Liver (tissue), 9 donors: ENCODE measurements around the gene TBC1D12. TPM values are rescaled to one million over a fixed set of nuclear protein-coding genes. Genes with fewer than 3 reads are reported as not detected.

Source experiments
- DNase-seq: peaks from one replicate; pipeline ENCODE4 v3.0.0-alpha.2; 2017; ENCODE audit warnings: low spot score
- H3K27ac ChIP-seq, 2 donors: one replicate each; pipeline ENCODE4 v1.7.0; 2013; ENCODE audit warnings: inconsistent platforms in 2 of 2, low read length in 2 of 2, control low read depth in 1 of 2, low read depth in 1 of 2, mild to moderate bottlenecking in 1 of 2
- H3K27me3 ChIP-seq, 4 donors: one replicate each; pipeline versions ENCODE4 v1.6.1 to v1.7.0; 2013; ENCODE audit warnings: low read length in 3 of 4, inconsistent platforms in 1 of 4, mild to moderate bottlenecking in 1 of 4, moderate library complexity in 1 of 4; ENCODE audit not compliant: control insufficient read depth in 4 of 4, insufficient read depth in 4 of 4
- H3K36me3 ChIP-seq, 4 donors: one replicate each; pipeline versions ENCODE4 v1.6.1 to v1.7.0; 2013; ENCODE audit warnings: low read length in 3 of 4, mild to moderate bottlenecking in 3 of 4, low read depth in 1 of 4, moderate library complexity in 1 of 4; ENCODE audit not compliant: control insufficient read depth in 4 of 4, insufficient read depth in 3 of 4
- H3K4me1 ChIP-seq, 4 donors: one replicate each; pipeline versions ENCODE4 v1.6.1 to v1.7.0; 2013; ENCODE audit warnings: low read length in 3 of 4, mild to moderate bottlenecking in 3 of 4, moderate library complexity in 1 of 4; ENCODE audit not compliant: control insufficient read depth in 4 of 4, insufficient read depth in 4 of 4
- H3K4me3 ChIP-seq, 3 donors: one replicate each; pipeline versions ENCODE4 v1.6.1 to v1.7.0; 2013; ENCODE audit warnings: low read length in 3 of 3, control low read depth in 1 of 3, low read depth in 1 of 3, mild to moderate bottlenecking in 1 of 3
- H3K9ac ChIP-seq, 2 donors: one replicate each; pipeline ENCODE4 v1.7.0; 2013; ENCODE audit warnings: low read length in 2 of 2, mild to moderate bottlenecking in 2 of 2, moderate library complexity in 2 of 2, control low read depth in 1 of 2, low read depth in 1 of 2
- H3K9me3 ChIP-seq, 4 donors: one replicate each; pipeline versions ENCODE4 v1.6.1 to v1.7.0; 2013; ENCODE audit warnings: low read length in 3 of 4; ENCODE audit not compliant: control insufficient read depth in 4 of 4
- EGR1 ChIP-seq, 2 donors: IDR thresholded peaks; 2 replicates each; pipeline ENCODE4 v1.6.1; 2016 to 2018; ENCODE audit warnings: antibody characterized with exemption in 2 of 2, low read depth in 2 of 2
- FOXA1 ChIP-seq: IDR thresholded peaks from 2 replicates; pipeline ENCODE4 v1.6.1; 2016; ENCODE audit warnings: antibody characterized with exemption
- FOXA2 ChIP-seq: IDR thresholded peaks from 2 replicates; pipeline ENCODE4 v1.6.1; 2016; ENCODE audit warnings: antibody characterized with exemption
- GABPA ChIP-seq, 2 donors: IDR thresholded peaks in 1 of 2; conservative IDR thresholded peaks in 1 of 2; 2 replicates each; pipeline ENCODE4 v1.6.1; 2016; ENCODE audit warnings: antibody characterized with exemption in 2 of 2, mild to moderate bottlenecking in 1 of 2, moderate library complexity in 1 of 2
- JUND ChIP-seq, 2 donors: IDR thresholded peaks; 2 replicates each; pipeline ENCODE4 v1.6.1; 2016; ENCODE audit warnings: antibody characterized with exemption in 2 of 2
- NR2F2 ChIP-seq: IDR thresholded peaks from 2 replicates; pipeline ENCODE4 v1.6.1; 2016; ENCODE audit warnings: antibody characterized with exemption
- RAD21 ChIP-seq, 2 donors: IDR thresholded peaks; 2 replicates each; pipeline ENCODE4 v1.6.1; 2016; ENCODE audit warnings: antibody characterized with exemption in 2 of 2, mild to moderate bottlenecking in 2 of 2
- SP1 ChIP-seq: IDR thresholded peaks from 2 replicates; pipeline ENCODE4 v1.6.1; 2018; ENCODE audit warnings: antibody characterized with exemption, mild to moderate bottlenecking
- YY1 ChIP-seq: IDR thresholded peaks from 2 replicates; pipeline ENCODE4 v1.6.1; 2016; ENCODE audit warnings: antibody characterized with exemption, mild to moderate bottlenecking
- polyA plus RNA-seq, 2 donors: library from polyadenylated mRNA; stranded (reverse) in 1 of 2; unstranded in 1 of 2; fragments of 200-250 nt in 1 of 2; fragments of >200 nt in 1 of 2; fragmentation: Nextera tagmentation in 1 of 2; extraction: Ambion mirVana in 1 of 2; gene quantifications; one replicate each; pipeline versions ENCODE4 v1.2.1 to v1.2.3, GENCODE V29; 2013 to 2015
- total RNA-seq, 2 donors: library from RNA; depleted of rRNA; stranded (reverse); fragments of >200 nt; gene quantifications; one replicate each; pipeline ENCODE4 v1.2.3, GENCODE V29; 2014
- TF ChIP-seq, protein P1 (sequence below): IDR thresholded peaks from 2 replicates; pipeline ENCODE4 v1.6.1; 2016; ENCODE audit warnings: antibody characterized with exemption, mild to moderate bottlenecking
- TF ChIP-seq, protein P2 (sequence below): IDR thresholded peaks from 2 replicates; pipeline ENCODE4 v1.6.1; 2016; ENCODE audit warnings: antibody characterized with exemption
- TF ChIP-seq, protein P3 (sequence below): IDR thresholded peaks from 2 replicates; pipeline ENCODE4 v1.6.1; 2016; ENCODE audit warnings: antibody characterized with exemption
- donor health status: healthy.
- donor health status: healthy.
- donor health status: healthy.
- donor health status: healthy.
- donor health status: healthy.

The TBC1D12 gene
- total and polyA plus RNA-seq, 4 donors: 2.6 to 7.5 (median 5.0) TPM

DNA sequence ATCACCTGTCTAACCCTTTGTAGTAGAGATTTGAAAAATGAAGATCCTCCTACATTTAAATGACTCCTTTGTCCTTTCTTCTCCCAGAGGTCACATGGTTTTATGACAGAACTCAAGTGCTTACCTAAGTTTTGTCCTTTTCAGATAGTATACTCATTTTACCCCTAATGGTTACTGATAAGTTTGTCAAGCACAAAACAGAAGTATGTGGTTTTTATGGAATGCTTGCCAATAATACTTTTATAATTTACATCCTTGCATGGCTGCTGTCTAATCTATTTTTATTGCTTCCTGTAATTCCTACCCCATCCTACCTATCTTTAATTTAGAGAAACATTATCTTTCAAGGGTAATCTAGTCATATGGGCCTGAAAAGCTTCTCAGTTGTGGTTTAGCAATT, 180.8 kb downstream of the TBC1D12 start:
- DNase-seq: no peak
- H3K27ac ChIP-seq: no peak overlapping the region
- no peaks in the 10 kb centered on the region for H3K27me3 ChIP-seq
- no peak overlapping the region for H3K4me3 ChIP-seq
- no peak overlapping the region for H3K9ac ChIP-seq
- TF ChIP-seq GABPA (IDR thresholded peaks at IDR 0.05 in 1 of 2, conservative IDR thresholded peaks at IDR 0.05 in 1 of 2) (no peak), RAD21 (IDR thresholded peaks at IDR 0.05) (no peak), NR2F2 (no peak), FOXA1 (no peak), JUND (IDR thresholded peaks at IDR 0.05) (no peak), FOXA2 (no peak), YY1 (no peak), EGR1 (IDR thresholded peaks at IDR 0.05; ENCODE audit: low read depth in 2 of 2) (no peak), SP1 (no peak)
- TF ChIP-seq, protein P1, sequence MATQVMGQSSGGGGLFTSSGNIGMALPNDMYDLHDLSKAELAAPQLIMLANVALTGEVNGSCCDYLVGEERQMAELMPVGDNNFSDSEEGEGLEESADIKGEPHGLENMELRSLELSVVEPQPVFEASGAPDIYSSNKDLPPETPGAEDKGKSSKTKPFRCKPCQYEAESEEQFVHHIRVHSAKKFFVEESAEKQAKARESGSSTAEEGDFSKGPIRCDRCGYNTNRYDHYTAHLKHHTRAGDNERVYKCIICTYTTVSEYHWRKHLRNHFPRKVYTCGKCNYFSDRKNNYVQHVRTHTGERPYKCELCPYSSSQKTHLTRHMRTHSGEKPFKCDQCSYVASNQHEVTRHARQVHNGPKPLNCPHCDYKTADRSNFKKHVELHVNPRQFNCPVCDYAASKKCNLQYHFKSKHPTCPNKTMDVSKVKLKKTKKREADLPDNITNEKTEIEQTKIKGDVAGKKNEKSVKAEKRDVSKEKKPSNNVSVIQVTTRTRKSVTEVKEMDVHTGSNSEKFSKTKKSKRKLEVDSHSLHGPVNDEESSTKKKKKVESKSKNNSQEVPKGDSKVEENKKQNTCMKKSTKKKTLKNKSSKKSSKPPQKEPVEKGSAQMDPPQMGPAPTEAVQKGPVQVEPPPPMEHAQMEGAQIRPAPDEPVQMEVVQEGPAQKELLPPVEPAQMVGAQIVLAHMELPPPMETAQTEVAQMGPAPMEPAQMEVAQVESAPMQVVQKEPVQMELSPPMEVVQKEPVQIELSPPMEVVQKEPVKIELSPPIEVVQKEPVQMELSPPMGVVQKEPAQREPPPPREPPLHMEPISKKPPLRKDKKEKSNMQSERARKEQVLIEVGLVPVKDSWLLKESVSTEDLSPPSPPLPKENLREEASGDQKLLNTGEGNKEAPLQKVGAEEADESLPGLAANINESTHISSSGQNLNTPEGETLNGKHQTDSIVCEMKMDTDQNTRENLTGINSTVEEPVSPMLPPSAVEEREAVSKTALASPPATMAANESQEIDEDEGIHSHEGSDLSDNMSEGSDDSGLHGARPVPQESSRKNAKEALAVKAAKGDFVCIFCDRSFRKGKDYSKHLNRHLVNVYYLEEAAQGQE: no peak
- TF ChIP-seq, protein P2, sequence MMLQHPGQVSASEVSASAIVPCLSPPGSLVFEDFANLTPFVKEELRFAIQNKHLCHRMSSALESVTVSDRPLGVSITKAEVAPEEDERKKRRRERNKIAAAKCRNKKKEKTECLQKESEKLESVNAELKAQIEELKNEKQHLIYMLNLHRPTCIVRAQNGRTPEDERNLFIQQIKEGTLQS: no peak
- TF ChIP-seq, protein P3, sequence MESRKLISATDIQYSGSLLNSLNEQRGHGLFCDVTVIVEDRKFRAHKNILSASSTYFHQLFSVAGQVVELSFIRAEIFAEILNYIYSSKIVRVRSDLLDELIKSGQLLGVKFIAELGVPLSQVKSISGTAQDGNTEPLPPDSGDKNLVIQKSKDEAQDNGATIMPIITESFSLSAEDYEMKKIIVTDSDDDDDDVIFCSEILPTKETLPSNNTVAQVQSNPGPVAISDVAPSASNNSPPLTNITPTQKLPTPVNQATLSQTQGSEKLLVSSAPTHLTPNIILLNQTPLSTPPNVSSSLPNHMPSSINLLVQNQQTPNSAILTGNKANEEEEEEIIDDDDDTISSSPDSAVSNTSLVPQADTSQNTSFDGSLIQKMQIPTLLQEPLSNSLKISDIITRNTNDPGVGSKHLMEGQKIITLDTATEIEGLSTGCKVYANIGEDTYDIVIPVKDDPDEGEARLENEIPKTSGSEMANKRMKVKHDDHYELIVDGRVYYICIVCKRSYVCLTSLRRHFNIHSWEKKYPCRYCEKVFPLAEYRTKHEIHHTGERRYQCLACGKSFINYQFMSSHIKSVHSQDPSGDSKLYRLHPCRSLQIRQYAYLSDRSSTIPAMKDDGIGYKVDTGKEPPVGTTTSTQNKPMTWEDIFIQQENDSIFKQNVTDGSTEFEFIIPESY: no peak
- H3K4me1 ChIP-seq: no peaks in the 10 kb centered on the region
- H3K9me3 ChIP-seq: no peaks in the 10 kb centered on the region
- H3K36me3 ChIP-seq: no peaks in the 10 kb centered on the region

Other genes with a start within 250 kb of the TBC1D12 start
- 10 to 100 TPM in 1 of 2 donors, 1 to 10 TPM in 1; 7.9 to 14.7 TPM for gene NOC3L, start 39.6 kb upstream of the TBC1D12 start, total RNA-seq
- gene NOC3L, start 39.6 kb upstream of the TBC1D12 start, polyA plus RNA-seq: 1 to 10 TPM; 3.6 to 6.4 TPM
- gene HELLS, start 143.2 kb downstream of the TBC1D12 start, total RNA-seq: 10 to 100 TPM in 1 of 2 donors, 1 to 10 TPM in 1; 2.0 to 56.4 TPM
- gene HELLS, start 143.2 kb downstream of the TBC1D12 start, polyA plus RNA-seq: 1 to 10 TPM; 1.2 to 1.6 TPM